OCI-LY7 (cell line): Measurements from ENCODE around the gene NME9. TPM values are rescaled to one million over a fixed set of nuclear protein-coding genes. Genes with fewer than 3 reads are reported as not detected.

ENCODE experiments used
- BruUV-seq: library from RNA; stranded (reverse); fragments of 400-500 nt; replicated peaks from 2 replicates; lab custom pipeline; 2021; lab: Mats Ljungman, UMichigan
- CTCF ChIA-PET: fragments of 300-600 bp; sonication (Branson Sonifier 250); formaldehyde crosslinking; loops from one replicate; lab custom pipeline; 2022; ENCODE audit warnings: antibody characterized with exemption; ENCODE audit not compliant: unreplicated experiment; lab: Charles Lee
- POLR2A ChIA-PET: fragments of 300-600 bp; sonication (Branson Sonifier 250); formaldehyde crosslinking; loops from one replicate; lab custom pipeline; 2022; ENCODE audit warnings: antibody characterized with exemption; lab: Charles Lee
- DNase-seq: peaks from one replicate; pipeline ENCODE4 v3.0.0-alpha.2; 2015; ENCODE audit warnings: low spot score
- H2AFZ ChIP-seq: fragments of 200-600 bp; sonication (generic), shearing (Covaris generic); 2 replicates; pipeline ENCODE4 v1.6.1; 2014; ENCODE audit warnings: mild to moderate bottlenecking, antibody characterized with exemption, low read length, moderate library complexity
- H3K27ac ChIP-seq: fragments of 200-600 bp; sonication (generic); 2 replicates; pipeline ENCODE4 v1.5.1; 2014; ENCODE audit warnings: mixed run types, low read depth, mild to moderate bottlenecking, moderate library complexity, low read length, inconsistent platforms; ENCODE audit not compliant: poor library complexity, severe bottlenecking
- H3K36me3 ChIP-seq: fragments of 200-600 bp; sonication (generic); 2 replicates; pipeline ENCODE4 v1.6.1; 2014; ENCODE audit warnings: mild to moderate bottlenecking, antibody characterized with exemption, low read length, moderate library complexity, mixed read lengths; ENCODE audit not compliant: insufficient read depth
- H3K4me1 ChIP-seq: fragments of 200-600 bp; sonication (generic); 2 replicates; pipeline ENCODE4 v1.5.1; 2014; ENCODE audit warnings: mild to moderate bottlenecking, low read length; ENCODE audit not compliant: insufficient read depth, poor library complexity, severe bottlenecking
- H3K4me2 ChIP-seq: fragments of 200-600 bp; sonication (generic); 2 replicates; pipeline ENCODE4 v1.6.1; 2014; ENCODE audit warnings: mild to moderate bottlenecking, low read length
- H3K4me3 ChIP-seq: fragments of 200-600 bp; sonication (generic); 2 replicates; pipeline ENCODE4 v1.5.1; 2014; ENCODE audit warnings: mild to moderate bottlenecking, low read depth, low read length; ENCODE audit not compliant: poor library complexity, severe bottlenecking
- H3K79me2 ChIP-seq: fragments of 200-600 bp; sonication (generic); 2 replicates; pipeline ENCODE4 v1.6.1; 2016; ENCODE audit warnings: low read depth, mild to moderate bottlenecking, low read length, moderate library complexity, mixed read lengths; ENCODE audit not compliant: insufficient read depth
- H3K9me2 ChIP-seq: fragments of 200-600 bp; sonication (generic); 2 replicates; pipeline ENCODE4 v1.6.1; 2016; ENCODE audit warnings: mild to moderate bottlenecking, low read length, mixed read lengths; ENCODE audit not compliant: insufficient read depth
- H3K9me3 ChIP-seq: fragments of 200-600 bp; sonication (generic); 2 replicates; pipeline ENCODE4 v1.6.1; 2014; ENCODE audit warnings: mild to moderate bottlenecking, mixed run types, low read length, mixed read lengths
- H4K20me1 ChIP-seq: fragments of 200-600 bp; sonication (generic); 2 replicates; pipeline ENCODE4 v1.6.1; 2014; ENCODE audit warnings: mild to moderate bottlenecking, antibody characterized with exemption, low read length, moderate library complexity, mixed read lengths; ENCODE audit not compliant: insufficient read depth
- EZH2phosphoT487 ChIP-seq: fragments of 200-600 bp; sonication (generic); IDR thresholded peaks from 2 replicates; pipeline ENCODE4 v1.6.1; 2018; ENCODE audit warnings: low read depth, borderline replicate concordance, mild to moderate bottlenecking, mixed run types, antibody characterized with exemption, low read length, moderate library complexity, mixed read lengths
- intact Hi-C: fragments of 100-400 bp; cut with micrococcal nuclease; formaldehyde crosslinking; loops from one replicate; pipeline ENCODE4 v1.10.0; 2022; ENCODE audit not compliant: unreplicated experiment
- total RNA-seq, 2 experiments: library from RNA; depleted of rRNA in 1 of 2; stranded (reverse); fragments of >200 nt in 1 of 2; shearing (Covaris generic) in 1 of 2; gene quantifications; 2 replicates each; pipeline ENCODE4 v1.2.3, GENCODE V29; 2014 to 2022
- TF ChIP-seq, protein P1 (sequence below): fragments of 200-600 bp; sonication (generic); conservative IDR thresholded peaks from 2 replicates; pipeline ENCODE4 v1.5.1; 2014; ENCODE audit warnings: mild to moderate bottlenecking, antibody characterized with exemption, low read length, moderate library complexity, mixed read lengths

NME9 gene
- total RNA-seq, 2 experiments from 2014 or later, result not detected

DNA sequence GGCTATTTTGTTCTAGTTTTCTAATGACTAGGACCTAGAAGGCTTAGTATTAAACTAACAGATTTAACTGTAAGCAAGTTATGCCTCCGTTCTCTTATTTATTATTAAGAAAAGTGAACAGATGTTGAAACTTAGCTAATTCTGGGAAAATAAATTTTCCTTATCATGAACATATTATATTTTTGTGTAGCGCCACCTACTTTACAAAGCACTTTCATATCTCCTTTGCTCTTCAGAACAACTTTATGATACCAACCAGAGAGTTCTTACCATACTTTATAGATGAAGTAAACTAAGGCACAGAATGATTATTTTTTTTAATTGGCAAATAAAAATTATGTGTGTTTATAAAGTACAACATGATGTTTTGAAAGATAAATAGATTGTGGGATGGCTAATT lies 59.4 kb downstream of the NME9 start:
- intact Hi-C loops, result no loop called here
- peaks cover 56% of the 10 kb centered on the region for H3K36me3 ChIP-seq
- no peaks in the 10 kb centered on the region for H3K4me1 ChIP-seq
- no peak overlapping the region for H3K4me3 ChIP-seq
- no peak overlapping the region for H2AFZ ChIP-seq
- H3K9me3 ChIP-seq, result no peaks in the 10 kb centered on the region
- CTCF ChIA-PET, result no interaction called here
- no peaks in the 10 kb centered on the region for H3K79me2 ChIP-seq
- H3K9me2 ChIP-seq, result no peaks in the 10 kb centered on the region
- no TSS peak for BruUV-seq
- DNase-seq, result no peak
- POLR2A ChIA-PET, result interaction anchor here (0.7 to 1.5 kb wide), 5 partner anchors 10 to 32 kb away, joined by 3 to 4 read pairs (median 4); no protein-coding TSS in a partner anchor
- TF ChIP-seq, protein P1, sequence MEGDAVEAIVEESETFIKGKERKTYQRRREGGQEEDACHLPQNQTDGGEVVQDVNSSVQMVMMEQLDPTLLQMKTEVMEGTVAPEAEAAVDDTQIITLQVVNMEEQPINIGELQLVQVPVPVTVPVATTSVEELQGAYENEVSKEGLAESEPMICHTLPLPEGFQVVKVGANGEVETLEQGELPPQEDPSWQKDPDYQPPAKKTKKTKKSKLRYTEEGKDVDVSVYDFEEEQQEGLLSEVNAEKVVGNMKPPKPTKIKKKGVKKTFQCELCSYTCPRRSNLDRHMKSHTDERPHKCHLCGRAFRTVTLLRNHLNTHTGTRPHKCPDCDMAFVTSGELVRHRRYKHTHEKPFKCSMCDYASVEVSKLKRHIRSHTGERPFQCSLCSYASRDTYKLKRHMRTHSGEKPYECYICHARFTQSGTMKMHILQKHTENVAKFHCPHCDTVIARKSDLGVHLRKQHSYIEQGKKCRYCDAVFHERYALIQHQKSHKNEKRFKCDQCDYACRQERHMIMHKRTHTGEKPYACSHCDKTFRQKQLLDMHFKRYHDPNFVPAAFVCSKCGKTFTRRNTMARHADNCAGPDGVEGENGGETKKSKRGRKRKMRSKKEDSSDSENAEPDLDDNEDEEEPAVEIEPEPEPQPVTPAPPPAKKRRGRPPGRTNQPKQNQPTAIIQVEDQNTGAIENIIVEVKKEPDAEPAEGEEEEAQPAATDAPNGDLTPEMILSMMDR, result peak; percentile 66
- TF ChIP-seq EZH2phosphoT487, result no peak
- H4K20me1 ChIP-seq, result no peaks in the 10 kb centered on the region
- no peak overlapping the region for H3K4me2 ChIP-seq
- H3K27ac ChIP-seq, result no peak overlapping the region

DNA sequence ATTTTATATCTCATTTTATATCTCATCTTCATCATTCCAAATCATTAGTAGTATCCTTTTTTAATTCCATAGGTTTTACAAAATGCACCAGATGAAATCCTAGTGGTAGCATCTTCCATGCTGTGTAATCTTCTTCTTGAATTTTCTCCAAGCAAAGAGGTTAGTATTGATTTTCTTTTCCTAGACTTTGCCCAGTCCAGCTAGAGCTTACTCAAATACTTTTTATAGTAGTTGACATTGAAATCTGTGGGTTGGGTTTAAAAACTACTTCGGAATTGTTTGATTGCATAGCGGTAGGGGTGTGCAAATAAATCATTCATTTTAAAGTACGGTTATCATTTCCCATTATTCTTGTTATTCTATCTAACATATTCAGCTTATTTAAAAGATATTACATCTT lies 62.6 kb downstream of the NME9 start:
- DNase-seq, result no peak
- Histone ChIP-seq H3K79me2 (no peaks in the 10 kb centered on the region), H3K9me3 (no peaks in the 10 kb centered on the region), H3K36me3 (peaks cover 53% of the 10 kb centered on the region), H2AFZ (no peak overlapping the region), H3K4me2 (no peak overlapping the region), H3K9me2 (no peaks in the 10 kb centered on the region), H3K4me3 (no peak overlapping the region), H3K27ac (no peak overlapping the region), H3K4me1 (no peaks in the 10 kb centered on the region), H4K20me1 (no peaks in the 10 kb centered on the region; the same call in 1 of the 2 replicates)
- intact Hi-C loops, result no loop called here
- ChIA-PET CTCF (no interaction called here), POLR2A (no interaction called here)
- TF ChIP-seq EZH2phosphoT487, result no peak
- TF ChIP-seq, protein P1, result no peak
- BruUV-seq, result no TSS peak

DNA sequence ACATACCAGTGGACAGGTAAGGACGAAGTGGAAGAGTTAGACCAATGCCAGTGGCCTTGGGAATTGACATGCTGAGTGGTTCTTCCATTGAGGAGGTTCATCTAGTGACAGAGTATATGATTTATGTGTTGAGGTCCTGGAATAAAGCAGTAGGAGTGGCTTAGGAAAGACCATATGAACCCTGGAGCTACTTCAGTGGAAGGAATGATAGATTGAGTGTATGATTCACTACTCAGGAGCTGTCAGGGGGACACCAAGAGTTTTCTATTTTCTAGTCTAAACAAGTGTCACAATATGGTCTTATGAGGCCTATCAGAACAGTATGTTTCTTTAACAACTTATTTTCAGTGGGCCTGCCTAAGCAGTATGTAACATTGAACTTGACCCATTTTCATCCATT lies 63.9 kb downstream of the NME9 start:
- H3K36me3 ChIP-seq, result peaks cover 41% of the 10 kb centered on the region
- H3K4me1 ChIP-seq, result no peaks in the 10 kb centered on the region
- no peak for DNase-seq
- no peaks in the 10 kb centered on the region for H3K79me2 ChIP-seq
- no peaks in the 10 kb centered on the region; the same call in 1 of the 2 replicates for H4K20me1 ChIP-seq
- no peaks in the 10 kb centered on the region for H3K9me3 ChIP-seq
- intact Hi-C loops, result no loop called here
- H3K4me2 ChIP-seq, result no peak overlapping the region
- H3K4me3 ChIP-seq, result no peak overlapping the region
- CTCF ChIA-PET, result no interaction called here
- TF ChIP-seq, protein P1, result no peak
- TF ChIP-seq EZH2phosphoT487, result no peak
- no TSS peak for BruUV-seq
- no peaks in the 10 kb centered on the region for H3K9me2 ChIP-seq
- H3K27ac ChIP-seq, result no peak overlapping the region
- H2AFZ ChIP-seq, result no peak overlapping the region
- POLR2A ChIA-PET, result no interaction called here
